ENCODE data around the gene SPRYD3. TPM values are rescaled to one million over a fixed set of nuclear protein-coding genes. Genes with fewer than 3 reads are reported as not detected.
A peak's percentile ranks its signal among the peaks of the same experiment; 100 is the strongest.
"Not testable (repeated sequence)": the region's sequence is repeated elsewhere in the genome, so short reads cannot be mapped to it uniquely, and the experiment has no call there.

The SPRYD3 gene
- 13.1 and 16.5 TPM in 2 replicates for total RNA-seq

- peak; percentile 97 for DNase-seq
Observed at GRCh38 chr12:53079226-53080117, at the start of gene SPRYD3. Gene SPRYD3 (minus strand): TSS chr12:53079390. CDS start chr12:53079333, 57 bp downstream.

GRCh38 chr12:53127169-53127568 lies 48.0 kb upstream of the SPRYD3 start:
- no peak for DNase-seq

- no peak for DNase-seq
Observed at GRCh38 chr12:53124352-53124723, 45.1 kb upstream of the SPRYD3 start.

- no peak for DNase-seq
Observed at GRCh38 chr12:53123578-53124351, 44.6 kb upstream of the SPRYD3 start.

- no peak for DNase-seq
Observed at GRCh38 chr12:53122961-53123468, 43.8 kb upstream of the SPRYD3 start.

- no peak for DNase-seq
Observed at GRCh38 chr12:53120685-53121525, 41.7 kb upstream of the SPRYD3 start.

- DNase-seq, result no peak
Observed at GRCh38 chr12:53118751-53119300, 39.6 kb upstream of the SPRYD3 start.

GRCh38 chr12:53115891-53116648 lies 36.9 kb upstream of the SPRYD3 start:
- no peak for DNase-seq

GRCh38 chr12:53115112-53115890 lies 36.1 kb upstream of the SPRYD3 start:
- no peak for DNase-seq

- DNase-seq, result no peak
Observed at GRCh38 chr12:53113951-53114350, 34.8 kb upstream of the SPRYD3 start.

- no peak for DNase-seq
Observed at GRCh38 chr12:53113136-53113705, 34.0 kb upstream of the SPRYD3 start.

GRCh38 chr12:53112431-53112830 lies 33.2 kb upstream of the SPRYD3 start:
- DNase-seq, result not testable (repeated sequence)

- DNase-seq, result no peak
Observed at GRCh38 chr12:53107122-53107521, 27.9 kb upstream of the SPRYD3 start.

- no peak for DNase-seq
Observed at GRCh38 chr12:53105712-53106439, 26.7 kb upstream of the SPRYD3 start.

GRCh38 chr12:53105256-53105655 lies 26.1 kb upstream of the SPRYD3 start:
- DNase-seq, result no peak

- peak; percentile 18 for DNase-seq
Observed at GRCh38 chr12:53103860-53104305, 24.7 kb upstream of the SPRYD3 start.

- no peak for DNase-seq
Observed at GRCh38 chr12:53102883-53103807, 24.0 kb upstream of the SPRYD3 start, which contains the start of gene SOAT2. Gene SOAT2 (plus strand): TSS chr12:53103486. CDS start chr12:53103578, 92 bp downstream.

Measured in dermis blood vessel endothelial cell (primary cell).